Neural progenitor cell (in vitro differentiated cells): ENCODE data around the gene DPM3. TPM values are rescaled to one million over a fixed set of nuclear protein-coding genes. Genes with fewer than 3 reads are reported as not detected.
A peak's percentile ranks its signal among the peaks of the same experiment; 100 is the strongest.

Experiments used
- DNase-seq: peaks from one replicate; pipeline ENCODE4 v3.0.0-alpha.2; 2016; ENCODE audit warnings: low spot score
- H2AFZ ChIP-seq: fragments of 200-600 bp; sonication (generic); replicated peaks from 2 replicates; pipeline ENCODE4 v1.6.1; 2016; ENCODE audit warnings: antibody characterized with exemption
- H3F3A ChIP-seq: fragments of 200-600 bp; sonication (generic); 2 replicates; pipeline ENCODE4 v1.6.1; 2016; ENCODE audit warnings: antibody characterized with exemption, low read depth
- H3K27ac ChIP-seq: fragments of 200-600 bp; sonication (generic); 2 replicates; pipeline ENCODE4 v1.5.1; 2016; ENCODE audit warnings: mild to moderate bottlenecking
- H3K27me3 ChIP-seq: fragments of 200-600 bp; sonication (generic); 2 replicates; pipeline ENCODE4 v1.6.1; 2016; ENCODE audit warnings: mild to moderate bottlenecking, moderate library complexity
- H3K36me3 ChIP-seq: fragments of 200-600 bp; sonication (generic); 2 replicates; pipeline ENCODE4 v1.5.1; 2016
- H3K4me1 ChIP-seq: fragments of 200-600 bp; sonication (generic); 2 replicates; pipeline ENCODE4 v1.6.1; 2016; ENCODE audit warnings: mixed run types
- H3K4me2 ChIP-seq: fragments of 200-600 bp; sonication (generic); 2 replicates; pipeline ENCODE4 v1.6.1; 2016
- H3K4me3 ChIP-seq: fragments of 200-600 bp; sonication (generic); 2 replicates; pipeline ENCODE4 v1.5.1; 2016
- H3K79me2 ChIP-seq: fragments of 200-600 bp; sonication (generic); 2 replicates; pipeline ENCODE4 v1.6.1; 2016; ENCODE audit warnings: low read depth
- H3K9ac ChIP-seq: fragments of 200-600 bp; sonication (generic); 2 replicates; pipeline ENCODE4 v1.6.1; 2016
- H3K9me3 ChIP-seq: fragments of 200-600 bp; sonication (generic); 2 replicates; pipeline ENCODE4 v1.5.1; 2016; ENCODE audit warnings: low read depth
- H4K20me1 ChIP-seq: fragments of 200-600 bp; sonication (generic); 2 replicates; pipeline ENCODE4 v1.6.1; 2016; ENCODE audit warnings: low read depth
- H3K27ac Mint-ChIP-seq: 3 replicates; pipeline ENCODE4 v1.8.0; 2021; ENCODE audit warnings: mixed read lengths
- H3K27me3 Mint-ChIP-seq: 2 replicates; pipeline ENCODE4 v1.8.0; 2022; ENCODE audit warnings: low read depth, mild to moderate bottlenecking, inconsistent platforms, moderate library complexity, mixed read lengths; ENCODE audit not compliant: insufficient read depth
- H3K36me3 Mint-ChIP-seq: 3 replicates; pipeline ENCODE4 v1.8.0; 2021; ENCODE audit warnings: mixed read lengths
- H3K4me1 Mint-ChIP-seq: 3 replicates; pipeline ENCODE4 v1.8.0; 2021; ENCODE audit warnings: mixed read lengths
- H3K4me3 Mint-ChIP-seq: 3 replicates; pipeline ENCODE4 v1.8.0; 2021; ENCODE audit warnings: mild to moderate bottlenecking, moderate library complexity, mixed read lengths
- H3K9me3 Mint-ChIP-seq: 3 replicates; pipeline ENCODE4 v1.8.0; 2020; ENCODE audit warnings: mixed read lengths
- EZH2 ChIP-seq: fragments of 200-600 bp; sonication (generic); IDR thresholded peaks from 2 replicates; pipeline ENCODE4 v1.6.1; 2017; ENCODE audit warnings: antibody characterized with exemption, mild to moderate bottlenecking, moderate library complexity
- EZH2phosphoT487 ChIP-seq: fragments of 200-600 bp; sonication (generic); IDR thresholded peaks from 2 replicates; pipeline ENCODE4 v1.6.1; 2017; ENCODE audit warnings: antibody characterized with exemption
- total RNA-seq: library from RNA; depleted of rRNA; stranded (reverse); fragments of >200 nt; gene quantifications from 2 replicates; pipeline ENCODE4 v1.2.3, GENCODE V29; 2015; ENCODE audit warnings: low replicate concordance
- TF ChIP-seq, protein P1 (sequence below): fragments of 200-600 bp; sonication (generic); IDR thresholded peaks from 2 replicates; pipeline ENCODE4 v1.5.1; 2017; ENCODE audit warnings: antibody characterized with exemption, mild to moderate bottlenecking

Gene DPM3
- total RNA-seq, 1 donor from 2014 or later, result 16.8 TPM

DNA sequence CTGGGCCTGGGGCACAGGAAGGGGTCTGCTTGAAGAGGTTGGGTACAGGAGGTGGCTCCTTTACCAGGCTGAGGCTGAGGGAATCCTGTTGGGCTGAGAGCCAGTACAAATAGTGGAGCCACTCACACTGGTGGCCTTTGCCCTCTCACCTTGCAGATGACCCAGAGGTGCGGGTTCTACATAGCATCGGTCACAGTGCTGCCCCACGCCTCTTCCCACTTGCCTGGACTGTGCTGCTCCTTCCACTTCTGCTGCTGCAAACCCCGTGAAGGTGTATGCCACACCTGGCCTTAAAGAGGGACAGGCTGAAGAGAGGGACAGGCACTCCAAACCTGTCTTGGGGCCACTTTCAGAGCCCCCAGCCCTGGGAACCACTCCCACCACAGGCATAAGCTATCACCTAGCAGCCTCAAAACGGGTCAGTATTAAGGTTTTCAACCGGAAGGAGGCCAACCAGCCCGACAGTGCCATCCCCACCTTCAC, 6.5 kb downstream of the DPM3 start:
- Mint-ChIP-seq H3K4me1 (peaks cover 55% of the 10 kb centered on the region), H3K27me3 (peaks cover 18% of the 10 kb centered on the region), H3K9me3 (no peaks in the 10 kb centered on the region), H3K27ac (no peak overlapping the region), H3K36me3 (peaks cover 11% of the 10 kb centered on the region), H3K4me3 (peak overlapping the region; percentile 63)
- no peak overlapping the region for H2AFZ ChIP-seq
- peaks cover 20% of the 10 kb centered on the region for H3K27me3 ChIP-seq
- peaks cover 21% of the 10 kb centered on the region for H3K4me1 ChIP-seq
- H3K9me3 ChIP-seq, result no peaks in the 10 kb centered on the region
- H3K4me2 ChIP-seq, result no peak overlapping the region
- H3K9ac ChIP-seq, result no peak overlapping the region
- peaks cover 38% of the 10 kb centered on the region for H3F3A ChIP-seq
- H3K79me2 ChIP-seq, result peaks cover 22% of the 10 kb centered on the region
- TF ChIP-seq EZH2, result no peak
- TF ChIP-seq EZH2phosphoT487, result no peak
- TF ChIP-seq, protein P1, sequence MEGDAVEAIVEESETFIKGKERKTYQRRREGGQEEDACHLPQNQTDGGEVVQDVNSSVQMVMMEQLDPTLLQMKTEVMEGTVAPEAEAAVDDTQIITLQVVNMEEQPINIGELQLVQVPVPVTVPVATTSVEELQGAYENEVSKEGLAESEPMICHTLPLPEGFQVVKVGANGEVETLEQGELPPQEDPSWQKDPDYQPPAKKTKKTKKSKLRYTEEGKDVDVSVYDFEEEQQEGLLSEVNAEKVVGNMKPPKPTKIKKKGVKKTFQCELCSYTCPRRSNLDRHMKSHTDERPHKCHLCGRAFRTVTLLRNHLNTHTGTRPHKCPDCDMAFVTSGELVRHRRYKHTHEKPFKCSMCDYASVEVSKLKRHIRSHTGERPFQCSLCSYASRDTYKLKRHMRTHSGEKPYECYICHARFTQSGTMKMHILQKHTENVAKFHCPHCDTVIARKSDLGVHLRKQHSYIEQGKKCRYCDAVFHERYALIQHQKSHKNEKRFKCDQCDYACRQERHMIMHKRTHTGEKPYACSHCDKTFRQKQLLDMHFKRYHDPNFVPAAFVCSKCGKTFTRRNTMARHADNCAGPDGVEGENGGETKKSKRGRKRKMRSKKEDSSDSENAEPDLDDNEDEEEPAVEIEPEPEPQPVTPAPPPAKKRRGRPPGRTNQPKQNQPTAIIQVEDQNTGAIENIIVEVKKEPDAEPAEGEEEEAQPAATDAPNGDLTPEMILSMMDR, result no peak
- H4K20me1 ChIP-seq, result no peaks in the 10 kb centered on the region
- DNase-seq, result no peak
- H3K36me3 ChIP-seq, result no peaks in the 10 kb centered on the region
- no peak overlapping the region for H3K4me3 ChIP-seq
- no peak overlapping the region for H3K27ac ChIP-seq

DNA sequence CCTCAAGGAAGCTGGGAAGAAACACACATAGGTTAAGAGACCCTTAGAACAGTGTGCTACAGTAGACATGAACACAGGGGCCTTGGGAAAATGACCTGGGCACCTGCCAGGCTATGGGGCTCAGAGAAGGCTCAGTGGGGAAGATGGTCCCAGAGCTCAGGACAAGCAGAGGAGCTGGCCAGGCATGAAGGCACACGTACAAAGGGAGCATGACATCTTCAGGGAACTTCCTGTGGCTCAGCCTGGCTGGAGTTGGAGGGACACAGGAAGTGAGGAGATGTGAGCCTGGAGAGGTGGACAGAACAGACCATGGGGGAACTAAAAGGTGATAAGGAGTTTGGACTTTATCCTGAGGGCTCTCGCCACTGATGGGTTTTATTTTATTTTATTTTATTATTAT, 8.5 kb downstream of the DPM3 start:
- H3K4me2 ChIP-seq, result no peak overlapping the region
- peaks cover 6% of the 10 kb centered on the region for H4K20me1 ChIP-seq
- no peak overlapping the region for H3K27ac ChIP-seq
- H3K27ac Mint-ChIP-seq, result peak overlapping the region; percentile 42
- peak overlapping the region; percentile 44 for H3K4me3 Mint-ChIP-seq
- H2AFZ ChIP-seq, result no peak overlapping the region
- no peaks in the 10 kb centered on the region for H3K9me3 ChIP-seq
- peaks cover 36% of the 10 kb centered on the region for H3K27me3 Mint-ChIP-seq
- H3K4me1 Mint-ChIP-seq, result peaks cover 58% of the 10 kb centered on the region
- peaks cover 42% of the 10 kb centered on the region for H3F3A ChIP-seq
- H3K36me3 Mint-ChIP-seq, result peaks cover 2% of the 10 kb centered on the region
- H3K4me3 ChIP-seq, result no peak overlapping the region
- TF ChIP-seq EZH2, result no peak
- no peak for TF ChIP-seq EZH2phosphoT487
- H3K9me3 Mint-ChIP-seq, result no peaks in the 10 kb centered on the region
- H3K9ac ChIP-seq, result no peak overlapping the region
- H3K79me2 ChIP-seq, result peaks cover 3% of the 10 kb centered on the region
- H3K4me1 ChIP-seq, result peaks cover 41% of the 10 kb centered on the region
- H3K36me3 ChIP-seq, result no peaks in the 10 kb centered on the region
- no peak for DNase-seq
- H3K27me3 ChIP-seq, result peaks cover 40% of the 10 kb centered on the region

DNA sequence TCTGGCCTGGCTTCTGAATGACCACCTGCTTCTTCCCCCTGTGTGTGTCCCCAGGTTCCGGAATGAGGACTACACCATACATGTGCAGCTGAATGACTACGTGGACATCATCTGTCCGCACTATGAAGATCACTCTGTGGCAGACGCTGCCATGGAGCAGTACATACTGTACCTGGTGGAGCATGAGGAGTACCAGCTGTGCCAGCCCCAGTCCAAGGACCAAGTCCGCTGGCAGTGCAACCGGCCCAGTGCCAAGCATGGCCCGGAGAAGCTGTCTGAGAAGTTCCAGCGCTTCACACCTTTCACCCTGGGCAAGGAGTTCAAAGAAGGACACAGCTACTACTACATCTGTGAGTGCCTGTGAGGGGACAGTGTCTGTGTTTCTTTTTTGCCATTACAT, 9.0 kb downstream of the DPM3 start:
- Histone ChIP-seq H3K9ac (no peak overlapping the region), H3K4me3 (no peak overlapping the region), H3K27me3 (peaks cover 46% of the 10 kb centered on the region), H3K4me1 (peaks cover 45% of the 10 kb centered on the region), H3K36me3 (no peaks in the 10 kb centered on the region), H3F3A (peaks cover 42% of the 10 kb centered on the region), H4K20me1 (peaks cover 6% of the 10 kb centered on the region), H3K4me2 (no peak overlapping the region), H3K27ac (no peak overlapping the region), H3K79me2 (no peaks in the 10 kb centered on the region), H3K9me3 (no peaks in the 10 kb centered on the region), H2AFZ (no peak overlapping the region)
- DNase-seq, result no peak
- Mint-ChIP-seq H3K4me1 (peaks cover 57% of the 10 kb centered on the region), H3K9me3 (no peaks in the 10 kb centered on the region), H3K36me3 (peaks cover 2% of the 10 kb centered on the region), H3K27me3 (peaks cover 39% of the 10 kb centered on the region), H3K27ac (no peak overlapping the region), H3K4me3 (peak overlapping the region; percentile 31)
- TF ChIP-seq EZH2, result no peak
- TF ChIP-seq EZH2phosphoT487, result no peak
- TF ChIP-seq, protein P1, result no peak

DNA sequence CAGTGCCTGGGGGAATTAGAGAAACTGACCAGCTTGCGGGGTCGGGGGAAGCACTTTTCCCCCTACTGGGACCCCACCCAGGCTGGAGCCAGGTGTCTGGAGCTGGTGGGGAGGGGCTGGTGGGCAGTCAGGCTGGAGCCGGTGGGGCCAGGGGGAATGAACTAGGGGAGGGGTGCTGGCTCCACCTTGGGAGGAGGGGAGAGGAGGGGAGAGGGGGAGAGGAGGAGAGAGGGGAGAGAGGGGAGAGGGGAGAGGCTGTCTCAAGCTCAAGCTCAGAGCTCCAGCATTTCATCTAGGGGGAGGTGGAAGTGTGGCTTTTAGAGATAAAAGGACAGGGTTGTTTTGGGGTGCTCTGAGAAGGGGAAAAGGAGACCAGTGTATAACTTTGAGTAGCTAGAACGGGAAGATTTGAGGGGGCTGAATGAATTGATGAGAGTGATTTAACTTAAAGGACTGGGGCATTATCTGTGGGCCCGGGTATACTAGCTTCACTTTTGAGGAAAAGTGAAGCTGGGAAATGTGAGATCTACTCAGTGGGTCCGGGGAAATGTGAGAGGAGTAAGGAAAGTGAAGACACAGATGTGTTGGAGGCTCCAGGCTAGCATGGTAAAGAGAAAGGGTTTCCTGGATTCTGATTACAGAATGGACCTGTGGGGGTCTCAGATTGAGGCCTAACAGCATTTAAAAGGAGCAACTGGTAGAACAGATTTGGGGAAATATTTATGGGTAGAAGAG, 9.9 kb downstream of the DPM3 start:
- peaks cover 60% of the 10 kb centered on the region for H3K4me1 Mint-ChIP-seq
- Histone ChIP-seq H3K36me3 (no peaks in the 10 kb centered on the region), H3K4me1 (peaks cover 54% of the 10 kb centered on the region), H3K4me3 (no peak overlapping the region), H3K79me2 (no peaks in the 10 kb centered on the region), H3K9ac (no peak overlapping the region), H3F3A (peaks cover 42% of the 10 kb centered on the region), H3K27ac (no peak overlapping the region), H3K4me2 (peak overlapping the region; percentile 42), H2AFZ (no peak overlapping the region), H3K27me3 (peaks cover 54% of the 10 kb centered on the region), H4K20me1 (peaks cover 9% of the 10 kb centered on the region), H3K9me3 (no peaks in the 10 kb centered on the region)
- TF ChIP-seq, protein P1, result no peak
- no peak for TF ChIP-seq EZH2phosphoT487
- peaks cover 42% of the 10 kb centered on the region for H3K27me3 Mint-ChIP-seq
- H3K27ac Mint-ChIP-seq, result no peak overlapping the region
- no peaks in the 10 kb centered on the region for H3K9me3 Mint-ChIP-seq
- DNase-seq, result no peak
- peak overlapping the region; percentile 83 for H3K4me3 Mint-ChIP-seq
- H3K36me3 Mint-ChIP-seq, result peaks cover 2% of the 10 kb centered on the region
